LNCaP clone FGC (cell line): Measurements from ENCODE around the gene PDZRN3.

ENCODE experiments used
- DNase-seq: peaks from one replicate; pipeline ENCODE4 v3.0.0-alpha.2; 2011; ENCODE audit warnings: low read depth
- H3K4me3 ChIP-seq: 2 replicates; pipeline ENCODE4 v1.5.1; 2011; ENCODE audit warnings: mild to moderate bottlenecking, low read depth, low read length, control low read depth
- TF ChIP-seq, protein P1 (sequence below): IDR thresholded peaks from 2 replicates; pipeline ENCODE4 v1.5.1; 2012; ENCODE audit warnings: mild to moderate bottlenecking; ENCODE audit not compliant: control insufficient read depth, insufficient read depth; ENCODE audit errors: extremely low read depth

Gene PDZRN3

DNA sequence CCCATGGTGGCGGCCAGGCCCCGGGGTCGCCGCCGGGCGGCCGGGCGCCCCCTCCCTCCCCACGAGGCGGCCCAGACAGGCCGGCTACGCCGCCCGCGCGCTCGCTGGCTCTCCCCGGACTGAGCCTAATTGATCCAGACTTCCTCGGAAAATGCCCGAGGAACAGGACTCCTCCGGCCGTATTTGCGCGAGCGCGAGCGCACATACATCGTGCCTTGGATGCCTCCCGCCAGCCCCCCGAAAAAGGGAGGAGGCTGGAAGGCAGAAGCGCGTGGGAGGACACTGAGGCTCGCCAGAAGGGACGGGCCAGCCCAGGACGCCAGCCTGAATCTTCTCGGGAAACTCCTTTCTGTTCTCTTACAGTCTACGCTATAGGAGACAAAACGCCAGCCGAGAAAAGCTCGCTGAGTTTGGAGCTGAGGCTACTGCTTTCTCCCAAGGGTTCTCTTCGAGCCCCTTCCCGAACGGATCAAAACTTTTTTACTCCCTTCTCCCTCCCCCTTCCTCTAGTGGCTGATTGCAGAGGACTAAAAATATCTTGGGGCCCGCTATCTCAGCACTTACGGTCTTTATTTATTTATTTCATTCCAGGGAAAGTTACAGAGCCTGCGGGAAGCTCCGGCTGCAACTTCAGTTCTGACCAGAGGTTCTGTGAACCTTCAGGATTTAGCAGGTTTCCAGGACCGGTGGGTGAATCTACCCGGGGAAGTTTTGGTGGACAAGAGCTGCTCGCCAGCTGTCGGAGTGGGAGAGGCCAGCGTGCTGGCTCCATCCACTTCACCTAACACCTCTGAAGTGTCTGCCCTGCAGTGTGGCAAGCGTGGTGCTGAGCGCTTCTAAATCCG is at the start of gene PDZRN3:
Gene PDZRN3, minus strand, starts transcription at position 121 of the 845 bp plus-strand sequence.
- H3K4me3 ChIP-seq, result peak within 1 kb of the TSS; percentile 63
- DNase-seq, result no peak
- TF ChIP-seq, protein P1, sequence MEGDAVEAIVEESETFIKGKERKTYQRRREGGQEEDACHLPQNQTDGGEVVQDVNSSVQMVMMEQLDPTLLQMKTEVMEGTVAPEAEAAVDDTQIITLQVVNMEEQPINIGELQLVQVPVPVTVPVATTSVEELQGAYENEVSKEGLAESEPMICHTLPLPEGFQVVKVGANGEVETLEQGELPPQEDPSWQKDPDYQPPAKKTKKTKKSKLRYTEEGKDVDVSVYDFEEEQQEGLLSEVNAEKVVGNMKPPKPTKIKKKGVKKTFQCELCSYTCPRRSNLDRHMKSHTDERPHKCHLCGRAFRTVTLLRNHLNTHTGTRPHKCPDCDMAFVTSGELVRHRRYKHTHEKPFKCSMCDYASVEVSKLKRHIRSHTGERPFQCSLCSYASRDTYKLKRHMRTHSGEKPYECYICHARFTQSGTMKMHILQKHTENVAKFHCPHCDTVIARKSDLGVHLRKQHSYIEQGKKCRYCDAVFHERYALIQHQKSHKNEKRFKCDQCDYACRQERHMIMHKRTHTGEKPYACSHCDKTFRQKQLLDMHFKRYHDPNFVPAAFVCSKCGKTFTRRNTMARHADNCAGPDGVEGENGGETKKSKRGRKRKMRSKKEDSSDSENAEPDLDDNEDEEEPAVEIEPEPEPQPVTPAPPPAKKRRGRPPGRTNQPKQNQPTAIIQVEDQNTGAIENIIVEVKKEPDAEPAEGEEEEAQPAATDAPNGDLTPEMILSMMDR, result no peak

DNA sequence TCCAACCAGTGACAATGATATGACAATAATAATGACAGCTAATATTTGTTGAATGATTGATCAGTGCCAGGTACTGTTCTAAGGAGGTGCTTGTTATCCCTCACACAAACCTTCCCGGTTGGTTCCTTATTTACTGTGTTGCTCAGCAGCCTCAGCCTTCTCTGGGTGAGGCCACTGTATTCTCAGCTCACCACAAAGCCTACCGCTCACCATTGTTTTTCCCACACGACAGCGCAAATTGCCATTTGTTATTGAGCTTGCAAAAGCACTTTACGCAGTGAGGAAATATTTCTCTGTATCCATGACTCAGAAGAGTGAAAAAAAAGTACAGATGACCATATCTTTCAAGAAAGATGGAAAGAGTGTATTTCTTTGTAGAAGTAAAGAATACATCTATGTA is 49.5 kb upstream of the PDZRN3 start:
- TF ChIP-seq, protein P1, result no peak
- no peak for DNase-seq
- no peak overlapping the region for H3K4me3 ChIP-seq

DNA sequence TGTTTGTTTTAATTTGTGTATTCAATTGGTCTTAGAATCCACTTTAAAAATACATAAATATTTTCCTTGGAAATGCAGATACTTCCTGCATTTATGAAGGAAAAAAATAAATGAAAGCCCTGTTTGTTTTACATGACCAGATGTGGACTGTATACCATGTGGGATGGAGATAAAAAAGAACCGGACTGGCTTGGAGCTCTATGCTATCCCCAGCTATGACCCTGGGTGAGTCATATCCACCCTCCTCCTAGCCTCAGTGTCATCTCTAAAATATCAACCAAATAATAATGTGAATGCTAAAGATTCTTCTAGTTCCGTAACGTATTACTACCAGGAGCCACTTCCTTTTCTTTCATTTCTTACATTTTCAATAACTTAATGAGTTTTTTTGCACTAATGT is 44.5 kb upstream of the PDZRN3 start:
- no peak for DNase-seq
- TF ChIP-seq, protein P1, result no peak
- no peak overlapping the region for H3K4me3 ChIP-seq

DNA sequence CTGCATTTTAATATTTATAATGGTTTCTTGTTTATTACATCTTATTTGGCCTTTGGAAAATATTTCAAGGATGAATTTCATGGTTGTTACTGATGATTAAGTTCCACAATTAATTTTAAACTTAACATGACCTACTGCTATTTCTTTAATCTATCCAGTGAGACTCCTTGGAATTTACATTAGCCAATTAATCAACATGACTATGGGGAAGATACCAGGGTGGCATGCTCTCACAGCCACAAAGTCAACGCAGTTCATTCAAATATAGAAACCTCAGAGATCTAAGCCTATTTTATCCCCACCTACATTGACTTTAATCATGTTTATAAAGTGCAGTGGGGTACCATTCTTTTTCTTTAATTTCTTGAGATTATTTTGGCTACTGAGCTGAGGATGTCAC is 43.6 kb upstream of the PDZRN3 start:
- TF ChIP-seq, protein P1, result no peak
- DNase-seq, result no peak
- H3K4me3 ChIP-seq, result no peak overlapping the region

DNA sequence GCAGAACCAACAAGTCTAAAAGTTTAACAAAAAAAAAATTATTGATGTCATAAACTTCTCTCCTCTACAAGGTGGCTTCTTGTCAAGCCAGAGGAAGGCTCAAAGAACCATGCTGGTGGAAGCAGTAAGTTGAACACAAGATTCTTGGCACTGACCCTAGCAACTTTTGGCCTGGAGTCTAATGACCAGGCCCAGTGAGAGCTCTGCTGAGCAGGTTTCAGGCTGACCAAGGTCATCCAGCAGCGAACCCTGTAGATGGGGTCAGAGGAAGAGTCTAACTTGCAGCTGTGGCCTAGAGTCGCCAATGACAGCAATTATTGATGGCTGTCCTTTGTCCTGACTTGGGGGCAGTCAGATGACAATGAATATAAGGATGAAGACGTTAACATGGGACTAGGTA is 43.1 kb upstream of the PDZRN3 start:
- H3K4me3 ChIP-seq, result no peak overlapping the region
- no peak for DNase-seq
- TF ChIP-seq, protein P1, result no peak

DNA sequence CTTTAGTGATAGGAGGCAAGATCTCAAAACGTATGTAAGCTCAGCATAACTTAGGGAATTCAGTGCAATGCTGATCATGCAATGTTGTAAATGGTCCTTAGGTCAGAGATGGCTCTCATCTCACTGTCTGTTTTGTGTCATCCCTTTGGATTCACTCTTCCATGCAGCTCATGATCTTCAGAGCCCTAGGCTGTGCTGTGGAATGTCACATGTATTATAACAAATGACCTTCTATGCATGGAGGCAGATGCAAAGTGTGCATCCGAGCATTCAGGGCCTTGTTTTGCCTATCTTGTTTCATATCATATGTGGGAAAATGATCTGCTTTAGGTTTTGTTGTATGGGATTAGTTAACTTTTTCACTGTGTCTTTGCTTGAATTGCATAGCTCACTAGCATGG is 40.5 kb upstream of the PDZRN3 start:
- no peak for DNase-seq
- no peak overlapping the region for H3K4me3 ChIP-seq
- TF ChIP-seq, protein P1, result no peak

DNA sequence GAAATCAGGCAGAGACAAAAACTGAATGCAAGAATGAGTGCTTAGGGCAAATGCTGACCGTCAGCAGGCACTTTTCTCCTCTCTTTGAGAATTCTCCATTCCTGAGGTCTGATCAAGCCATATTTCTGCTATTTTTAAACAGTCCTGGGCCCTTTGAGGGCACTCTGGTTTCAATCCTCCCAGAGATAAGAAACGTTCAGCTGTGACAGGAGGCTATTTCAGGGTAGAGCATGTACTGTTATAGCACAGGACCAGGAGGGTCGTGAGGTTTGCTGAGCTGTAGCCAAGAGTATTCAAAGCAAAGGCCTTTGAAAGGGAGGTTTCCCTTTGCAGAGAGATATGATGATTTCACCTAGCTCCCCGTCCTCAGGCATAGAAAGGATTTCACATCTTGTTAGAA is 39.6 kb upstream of the PDZRN3 start:
- no peak for DNase-seq
- no peak overlapping the region for H3K4me3 ChIP-seq
- TF ChIP-seq, protein P1, result no peak
